ENCODE results near the gene SORCS3. TPM values are rescaled to one million over a fixed set of nuclear protein-coding genes. Genes with fewer than 3 reads are reported as not detected.
A peak's percentile ranks its signal among the peaks of the same experiment; 100 is the strongest.

The SORCS3 gene
- not detected in 3 replicates for polyA plus RNA-seq
- not detected for polyA plus RNA-seq (2011; ENCODE audit: low read depth)
- polyA plus RNA-seq (2011; cell fraction: cytosol; rRNA removed) = not detected in 2 replicates
- polyA plus RNA-seq (2011; cell fraction: nucleus; rRNA removed) = not detected in 2 replicates
- polyA plus RNA-seq (2012; ENCODE audit: low replicate concordance) = not detected in 2 replicates
- polyA minus RNA-seq = not detected in 3 replicates
- polyA minus RNA-seq (2011; cell fraction: cytosol; rRNA and poly(A)+ RNA removed) = not detected
- polyA minus RNA-seq (2011; cell fraction: nucleus; rRNA and poly(A)+ RNA removed) = not detected in 2 replicates

- TF ChIP-seq EZH2 (IDR thresholded peaks at IDR 0.05; ENCODE audit: low read length) (peak; percentile 87), CTCF (optimal IDR thresholded peaks at IDR 0.05 in 1 of 3, IDR thresholded peaks at IDR 0.05 in 1 of 3, conservative IDR thresholded peaks at IDR 0.05 in 1 of 3; ENCODE audit: extremely low read depth in 1 of 3, insufficient read depth in 2 of 3, low read length in 3 of 3) (no peak)
- no peaks in the 10 kb centered on the region for H3K79me2 ChIP-seq (ENCODE audit: control insufficient read depth, insufficient read depth, low read length)
- DNase-seq (ENCODE audit: low read depth, low spot score) = no peak
- H3K27me3 ChIP-seq (ENCODE audit: control insufficient read depth, extremely low read depth, insufficient read depth, low read length) = peaks cover 90% of the 10 kb centered on the region
- H3K9me3 ChIP-seq (ENCODE audit: control insufficient read depth, low read depth, low read length) = no peaks in the 10 kb centered on the region
- dilution Hi-C loops (cut with MboI; ENCODE audit: extremely low pct_ligation_motif_present, low sequenced_read_pairs) = no loop called here
- no peak within 1 kb of the TSS for H3K4me2 ChIP-seq (ENCODE audit: control insufficient read depth, extremely low read depth, insufficient read depth, low read depth, low read length)
- H3K4me3 ChIP-seq (ENCODE audit: control insufficient read depth in 2 of 3, extremely low read depth in 1 of 3, insufficient read depth in 2 of 3, low read depth in 1 of 3, low read length in 3 of 3) = no peak within 1 kb of the TSS
- H3K9ac ChIP-seq (ENCODE audit: control insufficient read depth, extremely low read depth, insufficient read depth, low read length) = no peak within 1 kb of the TSS
- peaks cover 2% of the 10 kb centered on the region for H3K4me1 ChIP-seq (ENCODE audit: control insufficient read depth, extremely low read depth, insufficient read depth, low read length)
- H3K36me3 ChIP-seq (ENCODE audit: control insufficient read depth in 2 of 2, extremely low read depth in 1 of 2, insufficient read depth in 2 of 2, low read length in 2 of 2) = no peaks in the 10 kb centered on the region
- H3K27ac ChIP-seq (ENCODE audit: control insufficient read depth, insufficient read depth, low read length) = no peak within 1 kb of the TSS
- FAIRE-seq = no peak
- no peaks in the 10 kb centered on the region for H4K20me1 ChIP-seq (ENCODE audit: control insufficient read depth, extremely low read depth, insufficient read depth, low read length)
- H2AFZ ChIP-seq (ENCODE audit: control insufficient read depth, low read length) = no peak within 1 kb of the TSS
- no peaks in the 10 kb centered on the region for H3K9me1 ChIP-seq (ENCODE audit: control insufficient read depth, extremely low read depth, insufficient read depth, low read length)
These were observed at the start of gene SORCS3 for GRCh38 chr10:104641187-104641936. TSS of gene SORCS3 (plus strand) at chr10:104641290.

GRCh38 chr10:104591441-104591840 lies 49.6 kb upstream of the SORCS3 start:
- Histone ChIP-seq H3K36me3 (ENCODE audit: control insufficient read depth in 2 of 2, extremely low read depth in 1 of 2, insufficient read depth in 2 of 2, low read length in 2 of 2) (no peaks in the 10 kb centered on the region), H3K4me1 (ENCODE audit: control insufficient read depth, extremely low read depth, insufficient read depth, low read length) (peaks cover 11% of the 10 kb centered on the region), H3K4me3 (ENCODE audit: control insufficient read depth in 2 of 3, extremely low read depth in 1 of 3, insufficient read depth in 2 of 3, low read depth in 1 of 3, low read length in 3 of 3) (no peak overlapping the region), H3K27me3 (ENCODE audit: control insufficient read depth, extremely low read depth, insufficient read depth, low read length) (peaks cover 6% of the 10 kb centered on the region), H3K27ac (ENCODE audit: control insufficient read depth, insufficient read depth, low read length) (no peak overlapping the region), H3K79me2 (ENCODE audit: control insufficient read depth, insufficient read depth, low read length) (no peaks in the 10 kb centered on the region), H3K9me3 (ENCODE audit: control insufficient read depth, low read depth, low read length) (no peaks in the 10 kb centered on the region), H2AFZ (ENCODE audit: control insufficient read depth, low read length) (no peak overlapping the region), H3K9ac (ENCODE audit: control insufficient read depth, extremely low read depth, insufficient read depth, low read length) (no peak overlapping the region), H3K9me1 (ENCODE audit: control insufficient read depth, extremely low read depth, insufficient read depth, low read length) (no peaks in the 10 kb centered on the region), H4K20me1 (ENCODE audit: control insufficient read depth, extremely low read depth, insufficient read depth, low read length) (no peaks in the 10 kb centered on the region), H3K4me2 (ENCODE audit: control insufficient read depth, extremely low read depth, insufficient read depth, low read depth, low read length) (no peak overlapping the region)
- FAIRE-seq (no peak), DNase-seq (ENCODE audit: low read depth, low spot score) (no peak)
- dilution Hi-C loops (cut with MboI; ENCODE audit: extremely low pct_ligation_motif_present, low sequenced_read_pairs) = loop anchor here (25.0 kb wide), 1 partner anchor 179 kb away; no protein-coding TSS in a partner anchor
- no peak for TF ChIP-seq CTCF (optimal IDR thresholded peaks at IDR 0.05 in 1 of 3, IDR thresholded peaks at IDR 0.05 in 1 of 3, conservative IDR thresholded peaks at IDR 0.05 in 1 of 3; ENCODE audit: extremely low read depth in 1 of 3, insufficient read depth in 2 of 3, low read length in 3 of 3)
- TF ChIP-seq EZH2 (IDR thresholded peaks at IDR 0.05; ENCODE audit: low read length) = no peak
